ENCODE results near the gene PISD.

DNA sequence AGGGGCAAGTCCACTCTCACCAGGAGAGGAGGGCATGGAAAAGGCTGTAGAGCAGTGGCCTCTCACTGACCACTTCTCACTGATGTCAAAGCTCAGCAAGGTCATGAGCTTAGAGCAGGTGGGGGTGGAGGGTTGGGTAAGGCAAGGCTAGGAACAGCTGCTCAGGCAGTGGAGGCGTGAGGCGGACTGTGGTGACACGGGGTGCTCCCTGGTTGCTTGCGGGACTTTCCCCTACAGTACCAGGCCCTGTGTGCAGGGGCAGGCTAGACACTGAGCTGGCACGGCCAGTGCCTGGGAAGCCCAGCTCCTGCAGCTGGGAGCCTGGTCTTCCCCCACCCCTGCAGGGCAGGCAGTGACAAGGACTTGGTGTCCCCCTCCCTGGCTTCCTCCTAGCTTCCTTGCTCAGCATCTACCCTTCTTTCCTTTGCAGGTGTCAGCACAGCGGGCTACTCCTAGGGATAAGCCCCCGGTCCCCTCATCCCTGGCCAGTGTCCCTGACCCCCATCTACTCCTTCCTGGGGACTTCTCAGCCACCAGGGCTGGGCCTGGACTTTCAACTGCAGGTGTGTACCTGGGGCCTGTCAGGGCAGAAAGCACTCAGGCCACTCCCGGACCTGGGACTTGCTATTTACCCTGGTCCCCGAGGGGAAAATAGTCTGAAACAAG lies 45.6 kb downstream of the PISD start:
- no peak for TF ChIP-seq EZH2 (IDR thresholded peaks at IDR 0.05; ENCODE audit: borderline replicate concordance, low read length)
- TF ChIP-seq, protein P1, sequence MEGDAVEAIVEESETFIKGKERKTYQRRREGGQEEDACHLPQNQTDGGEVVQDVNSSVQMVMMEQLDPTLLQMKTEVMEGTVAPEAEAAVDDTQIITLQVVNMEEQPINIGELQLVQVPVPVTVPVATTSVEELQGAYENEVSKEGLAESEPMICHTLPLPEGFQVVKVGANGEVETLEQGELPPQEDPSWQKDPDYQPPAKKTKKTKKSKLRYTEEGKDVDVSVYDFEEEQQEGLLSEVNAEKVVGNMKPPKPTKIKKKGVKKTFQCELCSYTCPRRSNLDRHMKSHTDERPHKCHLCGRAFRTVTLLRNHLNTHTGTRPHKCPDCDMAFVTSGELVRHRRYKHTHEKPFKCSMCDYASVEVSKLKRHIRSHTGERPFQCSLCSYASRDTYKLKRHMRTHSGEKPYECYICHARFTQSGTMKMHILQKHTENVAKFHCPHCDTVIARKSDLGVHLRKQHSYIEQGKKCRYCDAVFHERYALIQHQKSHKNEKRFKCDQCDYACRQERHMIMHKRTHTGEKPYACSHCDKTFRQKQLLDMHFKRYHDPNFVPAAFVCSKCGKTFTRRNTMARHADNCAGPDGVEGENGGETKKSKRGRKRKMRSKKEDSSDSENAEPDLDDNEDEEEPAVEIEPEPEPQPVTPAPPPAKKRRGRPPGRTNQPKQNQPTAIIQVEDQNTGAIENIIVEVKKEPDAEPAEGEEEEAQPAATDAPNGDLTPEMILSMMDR (IDR thresholded peaks at IDR 0.05; ENCODE audit: low read length): no peak
